Neural progenitor cell (in vitro differentiated cells): Measurements from ENCODE around the gene PLA2G2C.

Experiments
- EZH2 ChIP-seq: fragments of 200-600 bp; sonication (generic); IDR thresholded peaks from 2 replicates; pipeline ENCODE4 v1.6.1; 2017; ENCODE audit warnings: antibody characterized with exemption, mild to moderate bottlenecking, moderate library complexity
- TF ChIP-seq, protein P1 (sequence below): fragments of 200-600 bp; sonication (generic); IDR thresholded peaks from 2 replicates; pipeline ENCODE4 v1.5.1; 2017; ENCODE audit warnings: antibody characterized with exemption, mild to moderate bottlenecking

DNA sequence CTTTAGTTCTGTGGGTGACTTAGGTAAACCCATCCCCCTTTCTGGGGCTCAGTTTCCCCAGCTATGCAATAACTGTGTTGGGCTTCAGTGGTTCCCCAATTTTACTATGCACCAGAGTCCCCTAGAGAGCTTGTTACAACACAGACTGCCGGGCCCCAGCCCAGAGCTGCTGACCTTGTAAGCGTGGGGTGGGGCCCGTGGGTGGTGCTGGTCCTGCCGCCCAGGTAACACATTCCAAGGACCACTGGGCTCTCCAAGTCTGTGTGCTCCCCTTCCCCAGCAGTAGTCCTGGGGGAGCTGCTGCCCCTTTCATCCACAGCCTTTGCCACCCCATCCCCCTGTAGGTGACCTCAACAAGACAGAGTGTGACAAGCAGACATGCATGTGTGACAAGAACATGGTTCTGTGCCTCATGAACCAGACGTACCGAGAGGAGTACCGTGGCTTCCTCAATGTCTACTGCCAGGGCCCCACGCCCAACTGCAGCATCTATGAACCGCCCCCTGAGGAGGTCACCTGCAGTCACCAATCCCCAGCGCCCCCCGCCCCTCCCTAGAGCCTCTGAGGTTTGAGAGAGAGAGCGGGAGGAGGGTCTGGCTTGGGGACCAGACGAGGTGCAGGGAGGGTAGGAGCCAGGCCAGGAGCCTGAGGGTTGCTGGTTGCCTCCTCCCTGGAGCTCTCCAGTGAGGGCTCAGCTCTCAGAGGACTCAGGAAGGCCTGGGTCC is 38.3 kb downstream of the PLA2G2C start:
- TF ChIP-seq, protein P1, sequence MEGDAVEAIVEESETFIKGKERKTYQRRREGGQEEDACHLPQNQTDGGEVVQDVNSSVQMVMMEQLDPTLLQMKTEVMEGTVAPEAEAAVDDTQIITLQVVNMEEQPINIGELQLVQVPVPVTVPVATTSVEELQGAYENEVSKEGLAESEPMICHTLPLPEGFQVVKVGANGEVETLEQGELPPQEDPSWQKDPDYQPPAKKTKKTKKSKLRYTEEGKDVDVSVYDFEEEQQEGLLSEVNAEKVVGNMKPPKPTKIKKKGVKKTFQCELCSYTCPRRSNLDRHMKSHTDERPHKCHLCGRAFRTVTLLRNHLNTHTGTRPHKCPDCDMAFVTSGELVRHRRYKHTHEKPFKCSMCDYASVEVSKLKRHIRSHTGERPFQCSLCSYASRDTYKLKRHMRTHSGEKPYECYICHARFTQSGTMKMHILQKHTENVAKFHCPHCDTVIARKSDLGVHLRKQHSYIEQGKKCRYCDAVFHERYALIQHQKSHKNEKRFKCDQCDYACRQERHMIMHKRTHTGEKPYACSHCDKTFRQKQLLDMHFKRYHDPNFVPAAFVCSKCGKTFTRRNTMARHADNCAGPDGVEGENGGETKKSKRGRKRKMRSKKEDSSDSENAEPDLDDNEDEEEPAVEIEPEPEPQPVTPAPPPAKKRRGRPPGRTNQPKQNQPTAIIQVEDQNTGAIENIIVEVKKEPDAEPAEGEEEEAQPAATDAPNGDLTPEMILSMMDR = no peak
- no peak for TF ChIP-seq EZH2
